Mammary epithelial cell (primary cell): Measurements from ENCODE around the gene ADAMTS9.

Experiments
- EZH2 ChIP-seq: IDR thresholded peaks from 2 replicates; pipeline ENCODE4 v1.6.1; 2012; ENCODE audit warnings: low read length, inconsistent platforms, borderline replicate concordance
- TF ChIP-seq, protein P1 (sequence below), 2 donors: IDR thresholded peaks in 1 of 2; conservative IDR thresholded peaks in 1 of 2; 2 replicates each; pipeline ENCODE4 v1.5.1; 2011 to 2012; ENCODE audit warnings: inconsistent platforms in 2 of 2, low read length in 2 of 2, mild to moderate bottlenecking in 2 of 2, control low read depth in 1 of 2, low read depth in 1 of 2; ENCODE audit not compliant: insufficient read depth in 1 of 2; ENCODE audit errors: extremely low read depth in 1 of 2

DNA sequence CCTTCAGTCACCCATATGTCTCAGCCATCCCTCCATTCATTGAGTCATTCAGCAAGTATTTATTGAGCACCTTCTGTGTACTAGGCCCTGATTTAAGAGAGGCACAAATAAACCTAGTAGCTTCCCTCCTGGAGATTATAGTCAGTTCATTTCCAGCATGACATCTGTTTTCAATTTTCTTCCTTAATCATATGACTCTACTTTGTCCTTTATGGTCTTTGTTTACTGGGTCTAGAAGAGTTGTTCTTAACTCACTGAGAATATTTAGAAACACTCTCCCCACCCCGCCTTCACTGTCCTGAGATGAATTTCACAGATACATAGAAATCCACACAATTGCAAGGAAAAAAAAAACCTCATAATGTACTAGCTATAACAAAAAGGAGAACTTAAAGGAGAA is 44.8 kb upstream of the ADAMTS9 start:
- TF ChIP-seq, protein P1, sequence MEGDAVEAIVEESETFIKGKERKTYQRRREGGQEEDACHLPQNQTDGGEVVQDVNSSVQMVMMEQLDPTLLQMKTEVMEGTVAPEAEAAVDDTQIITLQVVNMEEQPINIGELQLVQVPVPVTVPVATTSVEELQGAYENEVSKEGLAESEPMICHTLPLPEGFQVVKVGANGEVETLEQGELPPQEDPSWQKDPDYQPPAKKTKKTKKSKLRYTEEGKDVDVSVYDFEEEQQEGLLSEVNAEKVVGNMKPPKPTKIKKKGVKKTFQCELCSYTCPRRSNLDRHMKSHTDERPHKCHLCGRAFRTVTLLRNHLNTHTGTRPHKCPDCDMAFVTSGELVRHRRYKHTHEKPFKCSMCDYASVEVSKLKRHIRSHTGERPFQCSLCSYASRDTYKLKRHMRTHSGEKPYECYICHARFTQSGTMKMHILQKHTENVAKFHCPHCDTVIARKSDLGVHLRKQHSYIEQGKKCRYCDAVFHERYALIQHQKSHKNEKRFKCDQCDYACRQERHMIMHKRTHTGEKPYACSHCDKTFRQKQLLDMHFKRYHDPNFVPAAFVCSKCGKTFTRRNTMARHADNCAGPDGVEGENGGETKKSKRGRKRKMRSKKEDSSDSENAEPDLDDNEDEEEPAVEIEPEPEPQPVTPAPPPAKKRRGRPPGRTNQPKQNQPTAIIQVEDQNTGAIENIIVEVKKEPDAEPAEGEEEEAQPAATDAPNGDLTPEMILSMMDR (conservative IDR thresholded peaks at IDR 0.05 in 1 of 2, IDR thresholded peaks at IDR 0.05 in 1 of 2; ENCODE audit: extremely low read depth in 1 of 2, insufficient read depth in 1 of 2, low read depth in 1 of 2, low read length in 2 of 2) = no peak
- TF ChIP-seq EZH2 = no peak
